Measurements from ENCODE around the gene TSKU.

The TSKU gene

GRCh38 chr11:76745561-76746207, 37.5 kb upstream of the TSKU start:
- DNase-seq (ENCODE audit: low read depth in 2 of 2) = no peak
- TF ChIP-seq, protein P1, sequence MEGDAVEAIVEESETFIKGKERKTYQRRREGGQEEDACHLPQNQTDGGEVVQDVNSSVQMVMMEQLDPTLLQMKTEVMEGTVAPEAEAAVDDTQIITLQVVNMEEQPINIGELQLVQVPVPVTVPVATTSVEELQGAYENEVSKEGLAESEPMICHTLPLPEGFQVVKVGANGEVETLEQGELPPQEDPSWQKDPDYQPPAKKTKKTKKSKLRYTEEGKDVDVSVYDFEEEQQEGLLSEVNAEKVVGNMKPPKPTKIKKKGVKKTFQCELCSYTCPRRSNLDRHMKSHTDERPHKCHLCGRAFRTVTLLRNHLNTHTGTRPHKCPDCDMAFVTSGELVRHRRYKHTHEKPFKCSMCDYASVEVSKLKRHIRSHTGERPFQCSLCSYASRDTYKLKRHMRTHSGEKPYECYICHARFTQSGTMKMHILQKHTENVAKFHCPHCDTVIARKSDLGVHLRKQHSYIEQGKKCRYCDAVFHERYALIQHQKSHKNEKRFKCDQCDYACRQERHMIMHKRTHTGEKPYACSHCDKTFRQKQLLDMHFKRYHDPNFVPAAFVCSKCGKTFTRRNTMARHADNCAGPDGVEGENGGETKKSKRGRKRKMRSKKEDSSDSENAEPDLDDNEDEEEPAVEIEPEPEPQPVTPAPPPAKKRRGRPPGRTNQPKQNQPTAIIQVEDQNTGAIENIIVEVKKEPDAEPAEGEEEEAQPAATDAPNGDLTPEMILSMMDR (IDR thresholded peaks at IDR 0.05; ENCODE audit: low read depth, low read length) = no peak
- H3K4me3 ChIP-seq (replicated peaks in 1 of 2; ENCODE audit: low read depth in 2 of 2, low read length in 2 of 2) = no peak overlapping the region

- no peak for DNase-seq (ENCODE audit: low read depth in 2 of 2)
- H3K4me3 ChIP-seq (replicated peaks in 1 of 2; ENCODE audit: low read depth in 2 of 2, low read length in 2 of 2) = no peak overlapping the region
- TF ChIP-seq, protein P1 (IDR thresholded peaks at IDR 0.05; ENCODE audit: low read depth, low read length) = no peak
These were observed 35.8 kb upstream of the TSKU start for GRCh38 chr11:76747153-76747914.

- no peak for DNase-seq (ENCODE audit: low read depth in 2 of 2)
- H3K4me3 ChIP-seq (replicated peaks in 1 of 2; ENCODE audit: low read depth in 2 of 2, low read length in 2 of 2) = no peak overlapping the region
- TF ChIP-seq, protein P1 (IDR thresholded peaks at IDR 0.05; ENCODE audit: low read depth, low read length) = no peak
These were observed 35.0 kb upstream of the TSKU start for GRCh38 chr11:76747915-76748860.

GRCh38 chr11:76748948-76749347, 34.2 kb upstream of the TSKU start:
- TF ChIP-seq, protein P1 (IDR thresholded peaks at IDR 0.05; ENCODE audit: low read depth, low read length) = no peak
- no peak overlapping the region for H3K4me3 ChIP-seq (replicated peaks in 1 of 2; ENCODE audit: low read depth in 2 of 2, low read length in 2 of 2)
- DNase-seq (ENCODE audit: low read depth in 2 of 2) = no peak

DNA sequence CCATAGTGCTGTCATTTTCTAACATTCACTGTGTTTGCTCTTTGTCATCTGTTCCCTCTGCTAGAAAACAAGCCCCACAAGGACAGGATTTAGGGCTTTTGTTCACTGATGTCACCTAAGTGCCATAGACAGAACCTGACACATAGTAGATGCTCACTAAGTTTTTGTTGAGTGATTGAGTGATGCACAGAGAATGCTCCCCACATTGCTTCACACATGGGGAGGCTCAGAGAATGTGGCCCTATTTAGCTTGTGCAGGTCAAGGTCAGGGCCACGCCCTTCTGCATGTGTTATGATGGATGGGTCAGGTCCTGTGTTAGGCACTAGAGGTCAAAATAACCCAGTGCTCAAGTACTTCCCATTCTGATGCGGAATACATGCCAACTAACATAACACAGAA, 33.1 kb upstream of the TSKU start:
- no peak for DNase-seq (ENCODE audit: low read depth in 2 of 2)
- no peak overlapping the region for H3K4me3 ChIP-seq (replicated peaks in 1 of 2; ENCODE audit: low read depth in 2 of 2, low read length in 2 of 2)
- TF ChIP-seq, protein P1 (IDR thresholded peaks at IDR 0.05; ENCODE audit: low read depth, low read length) = no peak

- TF ChIP-seq, protein P1 (IDR thresholded peaks at IDR 0.05; ENCODE audit: low read depth, low read length) = no peak
- H3K4me3 ChIP-seq (replicated peaks in 1 of 2; ENCODE audit: low read depth in 2 of 2, low read length in 2 of 2) = no peak overlapping the region
- DNase-seq (ENCODE audit: low read depth in 2 of 2) = no peak
These were observed 32.4 kb upstream of the TSKU start for GRCh38 chr11:76750746-76751145.

Measured in cardiac fibroblast (primary cell).